NK-92 treated with Interleukin-12 subunit alpha and Interleukin-12 subunit beta, amount 100 ng/mL, for 24 hours (cell line): ENCODE measurements around the gene LRRC25.

Experiments
- DNase-seq: peaks from one replicate; lab custom pipeline; 2025; lab: John Stamatoyannopoulos, UW

The LRRC25 gene

GRCh38 chr19:18397242-18398202 lies at the start of gene LRRC25:
Gene LRRC25, minus strand, starts transcription at chr19:18397622. Its CDS starts 659 bp downstream, at chr19:18396963.
- DNase-seq = no peak

- DNase-seq = no peak
Observed at GRCh38 chr19:18446811-18447359, 49.5 kb upstream of the LRRC25 start.

- DNase-seq = no peak
Observed at GRCh38 chr19:18446145-18446810, 48.9 kb upstream of the LRRC25 start.

- no peak for DNase-seq
Observed at GRCh38 chr19:18445262-18445948, 48.0 kb upstream of the LRRC25 start.

GRCh38 chr19:18444513-18444912 lies 47.1 kb upstream of the LRRC25 start:
- DNase-seq = no peak

- no peak for DNase-seq
Observed at GRCh38 chr19:18443831-18444230, 46.4 kb upstream of the LRRC25 start.

- no peak for DNase-seq
Observed at GRCh38 chr19:18443406-18443805, 46.0 kb upstream of the LRRC25 start.

- no peak for DNase-seq
Observed at GRCh38 chr19:18442941-18443340, 45.5 kb upstream of the LRRC25 start.

GRCh38 chr19:18441804-18442788 lies 44.7 kb upstream of the LRRC25 start:
- no peak for DNase-seq

GRCh38 chr19:18440936-18441803 lies 43.7 kb upstream of the LRRC25 start:
- no peak for DNase-seq

- DNase-seq = no peak
Observed at GRCh38 chr19:18440415-18440877, 43.0 kb upstream of the LRRC25 start.

- no peak for DNase-seq
Observed at GRCh38 chr19:18439910-18440237, 42.5 kb upstream of the LRRC25 start.

GRCh38 chr19:18439025-18439909 lies 41.8 kb upstream of the LRRC25 start:
- no peak for DNase-seq

- DNase-seq = no peak
Observed at GRCh38 chr19:18438331-18439024, 41.1 kb upstream of the LRRC25 start.

- no peak for DNase-seq
Observed at GRCh38 chr19:18437491-18438330, 40.3 kb upstream of the LRRC25 start, which contains the start of gene ISYNA1. Gene ISYNA1, minus strand, starts transcription at chr19:18438133. Its CDS starts 154 bp downstream, at chr19:18437979.

GRCh38 chr19:18436671-18437490 lies 39.5 kb upstream of the LRRC25 start:
- no peak for DNase-seq
